ENCODE measurements around the gene PAPPA. TPM values are rescaled to one million over a fixed set of nuclear protein-coding genes. Genes with fewer than 3 reads are reported as not detected.

PAPPA gene
- total RNA-seq, 2 donors from 2014 or later, result 0.09 TPM

- no peak overlapping the region for H3K27ac ChIP-seq (ENCODE audit: low read depth, low read length)
- DNase-seq, result no peak
- Mint-ChIP-seq H3K9me3 (peaks cover under 1% of the 10 kb centered on the region), H3K27me3 (ENCODE audit: insufficient read depth) (peaks cover 8% of the 10 kb centered on the region), H3K4me1 (peaks cover 4% of the 10 kb centered on the region), H3K27ac (no peak overlapping the region), H3K4me3 (no peak overlapping the region), H3K36me3 (ENCODE audit: low read depth) (no peaks in the 10 kb centered on the region)
- H3K27me3 ChIP-seq (ENCODE audit: control insufficient read depth, insufficient read depth, low read length, poor library complexity, severe bottlenecking), result no peaks in the 10 kb centered on the region
- H3K4me3 ChIP-seq (ENCODE audit: low read length), result no peak overlapping the region
- WGBS, 2 experiments (ENCODE audit: insufficient coverage in 1 of 2, insufficient read length in 1 of 2), result 94 to 100% methylated on average over 3 to 4 of the region's 4 CpGs
- TF ChIP-seq CTCF (conservative IDR thresholded peaks at IDR 0.05), result no peak
- H3K9me3 ChIP-seq (ENCODE audit: control insufficient read depth, low read length), result no peaks in the 10 kb centered on the region
- no peak overlapping the region for H3K9ac ChIP-seq (ENCODE audit: extremely low read depth, low read length, poor library complexity, severe bottlenecking)
- no peaks in the 10 kb centered on the region for H3K4me1 ChIP-seq (ENCODE audit: control insufficient read depth, insufficient read depth, low read length)
- no peaks in the 10 kb centered on the region for H3K36me3 ChIP-seq (ENCODE audit: control insufficient read depth, insufficient read depth, low read length)
Measured at GRCh38 chr9:116124472-116125040, 29.0 kb upstream of the PAPPA start.

GRCh38 chr9:116133163-116133562 is 20.4 kb upstream of the PAPPA start:
- DNase-seq, result no peak
- H3K27ac Mint-ChIP-seq, result no peak overlapping the region
- H3K9me3 ChIP-seq (ENCODE audit: control insufficient read depth, low read length), result peaks cover 7% of the 10 kb centered on the region
- peaks cover 3% of the 10 kb centered on the region for H3K9me3 Mint-ChIP-seq
- H3K4me3 Mint-ChIP-seq, result no peak overlapping the region
- H3K27me3 Mint-ChIP-seq (ENCODE audit: insufficient read depth), result peaks cover 12% of the 10 kb centered on the region
- 0% methylated on average over 1 of the region's 2 CpGs; no CpG with 5 or more reads in 1 of the 2 experiments for WGBS, 2 experiments (ENCODE audit: insufficient coverage in 1 of 2, insufficient read length in 1 of 2)
- no peaks in the 10 kb centered on the region for H3K4me1 Mint-ChIP-seq
- H3K4me1 ChIP-seq (ENCODE audit: control insufficient read depth, insufficient read depth, low read length), result no peaks in the 10 kb centered on the region
- H3K27ac ChIP-seq (ENCODE audit: low read depth, low read length), result no peak overlapping the region
- no peak overlapping the region for H3K4me3 ChIP-seq (ENCODE audit: low read length)
- H3K27me3 ChIP-seq (ENCODE audit: control insufficient read depth, insufficient read depth, low read length, poor library complexity, severe bottlenecking), result peaks cover 7% of the 10 kb centered on the region
- no peaks in the 10 kb centered on the region for H3K36me3 ChIP-seq (ENCODE audit: control insufficient read depth, insufficient read depth, low read length)
- H3K36me3 Mint-ChIP-seq (ENCODE audit: low read depth), result no peaks in the 10 kb centered on the region
- TF ChIP-seq CTCF (conservative IDR thresholded peaks at IDR 0.05), result no peak
- H3K9ac ChIP-seq (ENCODE audit: extremely low read depth, low read length, poor library complexity, severe bottlenecking), result no peak overlapping the region

- no peak overlapping the region for H3K4me3 ChIP-seq (ENCODE audit: low read length)
Measured at GRCh38 chr9:116134975-116135374, 18.6 kb upstream of the PAPPA start.

More at GRCh38 chr9:116134975-116135374, 18.6 kb upstream of the PAPPA start:
- H3K27me3 Mint-ChIP-seq (ENCODE audit: insufficient read depth), result peaks cover 24% of the 10 kb centered on the region
- no peak overlapping the region for H3K9ac ChIP-seq (ENCODE audit: extremely low read depth, low read length, poor library complexity, severe bottlenecking)
- WGBS, 2 experiments (ENCODE audit: insufficient coverage in 1 of 2, insufficient read length in 1 of 2), result 75 to 93% methylated on average over 1 to 3 of the region's 3 CpGs
- no peak overlapping the region for H3K27ac ChIP-seq (ENCODE audit: low read depth, low read length)
- no peak overlapping the region for H3K27ac Mint-ChIP-seq
- no peaks in the 10 kb centered on the region for H3K4me1 ChIP-seq (ENCODE audit: control insufficient read depth, insufficient read depth, low read length)
- H3K9me3 Mint-ChIP-seq, result peaks cover 3% of the 10 kb centered on the region
- H3K27me3 ChIP-seq (ENCODE audit: control insufficient read depth, insufficient read depth, low read length, poor library complexity, severe bottlenecking), result peaks cover 7% of the 10 kb centered on the region
- no peaks in the 10 kb centered on the region for H3K36me3 ChIP-seq (ENCODE audit: control insufficient read depth, insufficient read depth, low read length)
- H3K9me3 ChIP-seq (ENCODE audit: control insufficient read depth, low read length), result peaks cover 7% of the 10 kb centered on the region
- DNase-seq, result no peak
- no peak for TF ChIP-seq CTCF (conservative IDR thresholded peaks at IDR 0.05)
- no peak overlapping the region for H3K4me3 Mint-ChIP-seq
- H3K4me1 Mint-ChIP-seq, result no peaks in the 10 kb centered on the region
- H3K36me3 Mint-ChIP-seq (ENCODE audit: low read depth), result no peaks in the 10 kb centered on the region
